Activated T-cell treated with anti-CD3 and anti-CD28 coated beads for 4 hours (primary cell): ENCODE results near the gene STARD9.
"Not testable (repeated sequence)": the region's sequence is repeated elsewhere in the genome, so short reads cannot be mapped to it uniquely, and the experiment has no call there.

Experiments used
- DNase-seq: peaks from one replicate; pipeline ENCODE4 v3.0.0-alpha.2; 2020

STARD9 gene

DNA sequence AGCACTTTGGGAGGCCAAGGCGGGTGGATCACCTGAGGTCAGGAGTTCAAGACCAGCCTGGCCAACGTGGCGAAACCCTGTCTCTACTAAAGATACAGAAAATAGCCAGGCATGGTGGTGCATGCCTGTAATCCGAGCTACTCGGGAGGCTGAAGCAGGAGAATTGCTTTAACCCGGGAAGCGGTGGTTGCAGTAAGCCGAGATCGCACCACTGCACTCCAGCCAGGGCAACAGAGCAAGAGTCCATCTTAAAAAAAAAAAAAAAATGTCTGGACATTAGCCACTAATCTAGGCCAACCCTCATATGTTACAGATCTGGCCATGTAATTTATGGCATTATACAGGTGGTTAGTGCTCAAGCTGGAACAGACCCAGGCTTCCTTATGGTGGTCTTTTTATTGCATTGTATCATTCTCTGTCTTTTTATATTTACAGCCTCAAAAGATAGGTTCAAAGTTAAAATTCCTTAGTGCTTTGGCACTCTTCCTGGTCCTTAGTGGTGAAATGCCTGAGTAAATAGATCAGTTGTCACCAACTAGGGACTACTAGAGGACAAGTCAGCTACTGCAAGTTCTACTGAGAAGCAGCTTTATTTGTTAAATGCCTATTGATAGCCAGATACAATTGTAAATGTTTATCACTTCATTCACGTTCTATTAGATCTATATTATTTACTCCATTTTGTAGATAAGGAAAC is 16.0 kb downstream of the STARD9 start:
- no peak for DNase-seq

DNA sequence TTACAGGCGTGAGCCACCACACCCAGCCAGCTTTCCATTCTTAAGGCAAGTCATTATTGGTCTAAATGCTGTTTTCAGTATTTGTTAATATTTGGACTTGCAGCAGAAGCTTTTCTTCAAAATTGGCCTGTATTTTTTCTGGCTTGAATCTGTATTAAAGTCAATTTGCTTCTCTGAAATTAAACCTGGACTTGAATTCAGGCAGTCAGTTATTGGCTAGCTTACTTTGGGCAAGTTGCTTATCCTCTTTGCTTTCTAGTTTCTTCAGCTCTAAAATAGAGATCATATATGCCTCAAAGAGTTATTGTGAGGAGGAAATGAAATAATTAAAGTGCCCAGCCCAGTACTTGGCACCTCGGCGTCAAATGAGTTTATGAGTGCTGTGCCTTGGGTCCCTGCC is 17.3 kb downstream of the STARD9 start:
- no peak for DNase-seq

DNA sequence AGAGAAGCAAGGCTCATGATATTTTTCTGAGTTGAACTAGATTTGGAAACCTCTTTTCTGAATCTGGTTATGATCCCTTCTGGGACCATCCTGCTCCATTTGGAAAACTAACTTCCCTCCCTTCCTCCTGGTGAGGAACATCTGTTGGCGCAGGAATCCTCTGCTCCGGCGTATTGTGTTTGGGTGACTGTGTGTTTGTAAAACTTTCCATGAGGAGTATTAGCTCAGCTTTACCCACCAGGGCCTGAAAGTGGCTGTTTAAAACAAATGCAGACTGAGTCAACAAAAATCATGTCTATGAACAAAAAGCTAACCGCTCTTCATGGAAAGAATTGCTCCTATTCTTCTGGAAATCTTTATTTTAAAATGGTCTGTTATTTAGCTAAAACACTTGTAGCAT is 17.7 kb downstream of the STARD9 start:
- DNase-seq = no peak

DNA sequence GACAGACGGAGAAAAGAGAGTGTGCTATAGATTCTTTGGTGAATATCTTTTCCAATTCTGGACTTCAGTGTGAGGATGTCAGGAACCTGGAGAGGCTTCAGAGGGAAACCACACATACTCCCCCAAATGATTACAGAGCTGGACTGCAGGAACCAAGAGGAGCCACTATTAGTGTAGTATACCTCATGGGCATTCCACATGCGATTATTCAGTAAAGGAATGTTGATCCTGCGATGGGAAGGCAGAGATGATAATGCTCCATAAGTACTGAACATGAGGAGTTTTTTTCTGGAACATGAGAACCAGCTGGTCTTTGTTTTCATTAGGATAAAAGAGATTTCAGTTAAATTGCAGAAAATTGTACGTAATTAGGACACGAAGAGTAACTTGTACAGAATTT is 18.7 kb downstream of the STARD9 start:
- DNase-seq = no peak

DNA sequence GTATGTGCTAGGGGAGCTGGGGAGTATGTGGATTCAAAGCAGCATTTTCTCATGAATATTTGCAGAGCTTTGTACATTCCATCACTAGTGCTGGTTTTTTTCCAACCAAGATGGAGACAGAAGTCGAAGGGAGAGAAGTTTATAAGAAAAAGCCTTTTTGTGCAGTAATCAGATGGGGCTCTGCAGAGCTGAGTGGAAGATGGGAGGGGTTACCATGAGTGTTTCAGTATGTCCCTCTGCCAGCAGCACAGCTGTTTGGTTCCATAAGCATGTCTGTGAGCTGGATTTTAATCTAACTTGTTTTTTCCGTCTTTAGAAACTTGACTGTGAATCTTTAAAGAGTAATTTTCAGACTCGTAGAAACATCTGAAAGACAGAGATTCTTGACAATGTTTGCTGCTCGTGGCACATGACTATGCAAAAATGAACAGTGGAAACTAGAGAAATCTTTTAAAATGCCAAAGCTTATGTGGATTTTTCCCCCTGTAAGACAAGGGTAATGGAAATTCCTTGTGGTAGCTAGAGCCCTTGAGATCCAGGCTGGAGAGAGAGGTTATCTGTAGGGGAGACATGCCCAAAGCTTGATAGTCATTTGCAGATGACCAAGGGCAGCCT is 20.3 kb downstream of the STARD9 start:
- DNase-seq = no peak

DNA sequence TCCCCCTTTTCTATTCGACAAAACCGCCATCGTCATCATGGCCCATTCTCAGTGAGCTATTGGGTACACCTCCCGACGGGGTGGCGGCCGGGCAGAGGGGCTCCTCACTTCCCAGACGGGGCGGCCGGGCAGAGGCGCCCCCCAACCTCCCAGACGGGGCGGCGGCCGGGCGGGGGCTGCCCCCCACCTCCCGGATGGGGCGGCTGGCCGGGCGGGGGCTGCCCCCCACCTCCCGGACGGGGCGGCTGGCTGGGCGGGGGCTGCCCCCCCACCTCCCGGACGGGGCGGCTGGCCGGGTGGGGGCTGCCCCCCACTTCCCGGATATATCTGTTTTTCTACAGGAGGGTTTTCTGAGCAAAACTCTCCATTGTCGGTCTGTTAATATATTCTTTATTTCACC is 25.9 kb downstream of the STARD9 start:
- not testable (repeated sequence) for DNase-seq

DNA sequence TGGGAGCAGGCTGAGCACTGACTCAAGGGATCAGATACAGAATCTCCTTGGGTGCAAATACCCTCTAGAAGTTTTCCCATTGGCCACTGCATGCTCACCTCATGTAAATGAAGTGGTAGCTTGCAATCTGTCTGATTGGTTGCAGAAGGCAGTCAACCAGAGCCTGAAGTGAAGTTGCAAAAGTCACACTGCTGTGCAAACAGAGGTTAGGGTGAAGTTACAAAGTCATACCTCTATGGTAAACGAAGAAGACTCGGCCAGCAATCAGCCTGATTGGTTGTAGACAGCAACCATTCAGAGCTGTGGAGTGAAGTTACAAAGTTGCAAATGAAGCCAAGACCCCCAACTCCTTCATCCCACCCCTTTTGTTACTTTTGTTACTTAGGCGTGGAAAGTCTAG is 27.1 kb downstream of the STARD9 start:
- no peak for DNase-seq

DNA sequence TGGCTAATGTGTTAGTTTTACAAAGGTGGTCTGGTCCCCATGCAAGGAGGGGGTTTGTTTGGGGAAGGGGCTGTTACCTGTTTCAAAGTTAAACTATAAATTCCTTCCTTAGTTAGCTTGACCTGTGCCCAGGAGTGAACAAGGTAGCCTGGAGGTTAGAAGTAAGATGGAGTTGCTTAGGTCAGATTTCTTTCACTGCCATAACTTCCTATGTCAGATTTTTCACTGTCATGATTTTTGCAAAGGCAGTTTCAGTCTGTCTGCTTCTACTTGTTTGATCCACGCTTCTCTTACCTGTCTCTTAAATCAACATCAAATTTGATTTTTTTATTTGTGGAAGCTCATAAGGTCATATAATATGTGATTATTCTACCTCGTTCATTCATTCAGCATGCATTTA is 28.6 kb downstream of the STARD9 start:
- no peak for DNase-seq

DNA sequence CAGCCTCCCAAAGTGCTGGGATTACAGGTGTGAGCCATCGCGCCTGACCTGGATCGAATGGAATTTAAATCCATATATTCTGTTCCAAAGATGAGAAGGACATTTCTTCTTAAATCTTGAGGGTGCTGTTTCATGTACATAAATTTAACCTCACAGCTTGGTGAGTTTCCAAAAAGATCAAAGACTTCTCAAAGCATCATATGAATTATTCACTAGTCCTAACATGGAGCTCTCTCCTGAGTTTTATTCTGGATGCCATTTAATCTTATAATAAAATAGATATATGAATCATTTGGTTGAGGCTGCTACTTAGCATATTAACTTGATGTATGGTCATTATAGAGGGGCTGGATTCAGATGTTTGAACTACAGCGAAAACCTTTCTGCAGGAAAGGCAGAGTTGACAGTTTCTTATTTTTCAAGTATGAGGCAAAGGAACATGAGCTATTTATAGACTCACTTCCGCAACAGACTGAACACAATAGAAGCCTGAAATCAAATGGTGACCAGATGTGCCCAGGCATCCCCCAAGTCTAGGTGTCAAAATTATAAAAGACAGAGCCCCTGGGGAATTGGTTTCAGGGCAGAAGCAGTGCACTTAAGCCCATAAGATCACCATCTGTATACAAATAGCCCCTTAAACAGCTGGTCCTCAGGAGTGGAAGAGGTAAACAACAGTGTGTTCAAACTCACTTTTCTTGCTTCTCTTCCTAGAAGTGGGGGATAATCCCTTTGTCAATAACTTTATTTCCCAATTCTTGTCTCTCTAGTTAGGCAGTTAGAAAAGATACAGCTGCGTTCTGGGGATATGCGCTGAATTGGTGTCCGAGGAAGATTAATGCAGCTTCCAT is 29.7 kb downstream of the STARD9 start:
- no peak for DNase-seq

DNA sequence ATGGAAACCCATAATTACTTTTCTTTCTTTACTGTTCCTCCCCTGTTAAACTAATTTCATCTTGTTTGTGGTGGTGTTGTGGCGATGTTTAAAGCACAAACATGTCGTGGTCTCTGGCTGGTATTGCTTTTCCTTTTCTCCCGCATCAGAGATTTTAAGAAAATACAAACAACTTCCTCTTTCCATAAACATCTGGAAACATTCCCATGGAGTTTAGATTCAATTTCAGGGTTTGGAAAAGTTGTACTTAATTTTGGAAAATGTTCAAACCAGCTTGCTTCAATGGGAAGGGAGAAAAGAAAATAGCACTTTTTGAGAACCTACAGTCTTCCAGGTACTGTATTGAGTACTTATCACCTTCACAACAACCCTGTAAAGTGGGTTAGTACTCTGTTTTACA is 30.4 kb downstream of the STARD9 start:
- DNase-seq = no peak

DNA sequence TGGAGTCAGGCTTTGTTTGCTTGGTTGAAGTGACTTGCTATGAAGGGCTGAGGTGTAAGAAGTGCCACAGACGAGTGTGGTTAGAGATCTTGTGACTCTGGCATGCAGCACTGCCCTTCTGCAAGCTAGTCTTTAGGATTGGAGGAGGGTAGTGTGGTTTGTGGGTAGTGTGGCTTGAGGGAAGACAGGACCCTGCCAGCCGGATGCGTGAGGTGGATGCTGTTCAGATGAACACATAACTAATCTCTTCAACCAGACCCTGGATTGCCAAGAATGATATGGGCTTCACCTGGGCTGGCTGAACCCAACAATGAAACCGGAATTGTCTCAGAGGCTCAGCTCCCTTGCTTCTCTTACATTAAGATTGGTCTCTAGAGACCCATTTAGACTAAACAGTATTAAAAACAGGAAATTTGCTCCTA is 32.7 kb downstream of the STARD9 start:
- DNase-seq = no peak

DNA sequence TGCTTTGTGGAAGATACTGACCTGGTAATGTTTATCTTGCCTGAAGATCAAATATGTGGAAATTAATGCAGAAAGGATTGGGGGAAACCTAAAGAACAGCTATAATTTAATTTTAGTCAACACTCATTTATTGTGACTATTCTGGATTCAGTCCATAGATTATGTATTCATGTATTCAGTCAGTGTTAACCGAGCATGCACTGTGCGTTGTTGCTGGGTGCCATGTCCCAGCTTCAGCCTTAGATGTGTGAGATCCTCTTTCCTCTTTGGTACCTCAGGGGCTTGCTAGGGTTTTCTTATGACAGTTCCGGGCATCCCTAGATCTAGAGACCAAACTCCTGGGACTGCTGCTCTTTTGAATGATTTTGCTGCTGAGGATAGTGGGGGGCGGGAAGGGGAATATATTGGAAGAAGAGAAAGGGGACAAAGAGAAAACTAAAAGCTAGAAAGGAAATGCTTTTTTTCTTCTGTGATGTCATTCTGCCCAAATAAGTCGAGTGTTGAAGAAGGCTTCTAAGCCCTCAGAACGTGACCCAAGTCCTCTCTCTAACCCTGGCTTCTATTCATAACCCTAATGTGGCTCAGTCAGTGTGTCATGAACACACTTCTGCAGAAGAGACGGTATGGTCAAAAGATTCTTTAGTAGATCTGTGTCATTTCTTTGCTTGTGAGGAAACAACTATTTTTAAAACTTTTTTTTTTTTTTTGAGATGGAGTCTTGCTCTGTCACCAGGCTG is 33.5 kb downstream of the STARD9 start:
- DNase-seq = no peak

DNA sequence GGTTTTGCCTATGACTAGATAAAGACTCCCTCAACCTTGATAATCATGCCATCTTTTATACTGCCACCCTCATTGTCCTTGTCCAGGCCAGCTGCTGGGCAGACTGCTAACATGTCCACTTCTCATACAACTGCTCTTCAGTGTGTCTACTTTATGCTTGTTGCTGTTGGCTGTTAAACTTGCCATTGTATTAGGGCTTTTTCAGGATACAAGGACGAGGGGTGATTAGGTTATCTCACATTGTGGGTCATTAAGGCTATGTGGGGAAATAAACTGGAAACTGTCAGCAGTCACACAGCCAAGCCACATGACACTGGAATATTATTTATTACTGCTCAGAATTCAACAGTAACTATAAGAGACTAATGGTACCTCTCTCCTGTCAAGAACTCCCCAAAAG is 36.1 kb downstream of the STARD9 start:
- DNase-seq = no peak

DNA sequence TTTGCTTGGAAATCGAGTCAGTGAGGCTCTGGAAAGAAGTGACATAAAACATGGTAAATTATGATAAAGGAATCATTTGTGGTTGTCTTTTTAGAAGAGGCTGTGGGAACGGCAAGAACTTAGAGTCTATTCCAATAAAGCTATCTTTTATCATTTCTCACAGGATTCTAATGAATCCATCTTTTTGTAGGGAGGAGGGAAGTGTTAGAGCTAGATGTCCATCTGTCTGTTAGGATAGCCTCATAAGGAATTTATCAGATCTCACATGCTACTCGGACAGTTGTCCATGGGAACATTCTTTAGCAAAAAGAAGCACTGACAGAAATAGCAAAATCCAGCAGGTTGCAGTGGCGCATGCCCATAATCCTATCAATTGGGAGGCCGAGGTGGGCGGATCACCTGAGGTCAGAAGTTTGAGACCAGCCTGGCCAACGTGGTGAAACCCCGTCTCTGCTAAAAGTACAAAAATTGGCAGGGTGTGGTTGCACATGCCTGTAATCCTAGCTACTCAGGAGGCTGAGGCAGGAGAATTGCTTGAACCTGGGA is 37.0 kb downstream of the STARD9 start:
- DNase-seq = no peak

DNA sequence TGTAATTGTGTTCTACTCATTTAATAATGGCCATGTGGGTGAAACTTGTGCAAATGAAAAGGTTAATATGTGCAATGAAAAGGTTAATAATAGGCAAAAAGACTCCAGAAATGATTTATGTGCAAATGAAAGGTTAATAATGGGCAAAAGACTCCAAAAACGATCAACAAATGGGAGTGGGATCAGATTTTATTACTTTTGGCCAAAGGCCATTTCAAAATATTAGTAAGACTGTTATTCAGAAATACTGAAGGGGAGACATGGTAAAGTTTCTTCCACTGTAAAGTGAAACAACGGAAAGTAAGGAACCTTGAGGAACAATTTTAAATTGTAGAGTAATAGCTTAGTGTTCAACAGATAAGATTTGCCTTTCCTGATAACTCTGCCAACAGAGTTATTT is 40.7 kb downstream of the STARD9 start:
- no peak for DNase-seq

DNA sequence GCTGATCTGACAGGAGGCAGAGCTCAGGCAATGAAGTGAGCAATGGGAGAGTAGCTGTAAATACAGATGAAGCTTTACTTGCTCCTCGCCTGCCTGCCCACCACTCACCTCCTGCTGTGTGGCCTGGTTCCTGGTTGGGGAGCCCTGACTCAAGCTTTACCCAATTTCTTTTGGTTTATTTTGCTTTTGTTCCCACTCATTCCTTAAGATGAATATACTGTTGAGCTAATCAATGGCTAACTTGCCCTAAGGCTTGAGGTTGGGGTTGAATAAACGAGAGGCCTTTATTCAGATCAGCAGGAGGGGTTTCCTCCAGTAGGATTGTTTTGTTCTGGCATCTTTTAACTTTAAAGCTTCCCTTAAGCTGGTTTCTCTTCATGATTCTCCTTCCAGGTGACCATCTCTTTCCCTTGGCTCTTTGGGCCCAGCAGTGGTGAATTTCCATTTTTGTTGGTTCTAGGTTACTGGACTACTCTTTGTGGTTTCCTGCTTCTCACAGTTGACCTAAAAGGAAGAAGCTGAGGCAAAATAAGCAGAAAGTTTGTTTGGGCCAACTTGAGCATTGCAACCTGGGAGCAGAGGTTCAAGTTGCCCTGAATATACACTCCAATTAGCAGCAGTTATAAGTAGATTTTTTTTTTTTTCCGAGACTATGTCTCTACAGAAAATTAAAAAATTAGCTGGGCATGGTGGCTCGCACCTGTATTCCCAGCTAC is 44.4 kb downstream of the STARD9 start:
- DNase-seq = no peak

DNA sequence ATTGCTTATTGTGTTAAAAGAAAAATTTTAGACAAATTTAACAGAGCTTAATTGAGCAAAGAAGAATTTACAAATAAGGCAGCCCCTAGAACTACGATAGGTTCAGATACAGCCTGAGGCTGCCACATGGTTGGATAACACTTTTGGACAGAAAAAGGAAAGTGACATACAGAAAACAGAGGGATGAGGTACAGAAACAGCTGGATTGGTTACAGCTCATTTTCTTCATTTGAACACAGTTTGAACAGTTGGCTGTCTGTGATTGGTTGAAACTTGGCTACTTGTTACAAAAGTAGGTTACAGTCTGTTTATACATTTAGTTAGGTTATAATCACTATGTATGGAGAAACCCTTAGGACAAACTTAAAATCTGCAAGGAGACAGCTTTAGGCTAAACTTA is 46.0 kb downstream of the STARD9 start:
- DNase-seq = no peak

DNA sequence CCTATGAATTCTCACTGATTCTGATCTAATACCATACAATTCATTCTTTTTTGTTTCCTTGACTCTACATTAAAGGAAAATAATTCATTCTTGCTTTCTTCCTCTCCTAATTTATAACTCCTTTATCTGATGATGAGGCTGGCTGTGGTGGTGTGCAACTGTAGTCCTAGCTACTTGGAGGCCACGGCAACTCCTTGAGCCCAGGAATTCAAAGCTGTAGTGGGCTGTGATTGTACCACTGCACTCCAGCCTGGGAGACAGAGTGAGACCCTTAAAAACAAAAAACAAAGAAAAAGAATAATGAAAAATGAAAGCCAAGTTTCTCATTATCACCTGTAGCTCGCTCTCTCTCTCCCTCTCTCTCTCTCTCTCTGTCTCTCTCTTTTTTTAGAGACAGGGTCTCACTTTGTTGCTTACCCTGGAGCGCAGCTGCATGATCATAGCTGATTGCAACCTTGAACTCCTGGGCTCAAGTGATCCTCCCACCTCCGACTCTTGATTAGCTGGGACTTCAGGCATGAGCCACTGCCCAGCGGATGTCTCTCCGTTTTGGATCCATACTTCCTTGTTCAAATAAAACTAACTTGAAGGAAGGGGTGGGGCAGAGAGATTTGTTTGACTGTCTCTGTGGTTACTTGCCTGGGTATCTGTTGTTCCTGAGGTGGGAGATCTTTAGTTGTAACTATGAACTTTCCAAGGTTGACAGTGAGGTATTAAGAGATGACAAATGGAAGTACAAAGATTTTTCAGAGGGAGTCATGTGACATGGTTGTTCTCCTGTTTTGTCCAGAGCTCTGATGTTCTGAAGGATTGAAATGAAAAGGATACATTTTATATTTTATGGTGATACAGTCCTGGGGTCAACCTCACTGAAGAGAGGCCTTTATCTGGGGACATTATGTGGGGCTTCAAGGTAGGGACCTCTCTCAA is 46.9 kb downstream of the STARD9 start:
- no peak for DNase-seq

DNA sequence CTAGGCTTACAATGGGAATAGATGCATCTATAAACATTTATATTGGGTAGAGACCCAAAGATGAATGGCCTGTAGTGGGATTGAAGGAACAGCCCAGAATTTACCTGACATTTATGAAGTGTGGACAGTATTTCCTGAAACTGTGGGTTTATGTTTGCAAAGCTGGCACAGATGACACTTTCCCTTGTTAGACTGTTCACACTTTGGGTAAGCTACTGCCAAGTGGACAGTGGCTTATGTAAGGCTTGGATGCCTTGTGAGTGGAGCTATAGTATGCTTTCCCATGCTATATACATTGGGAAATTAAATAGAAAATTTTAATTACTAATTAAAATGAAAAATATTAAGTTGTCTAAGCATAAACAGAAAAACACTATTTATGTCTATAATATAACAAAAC is 48.5 kb downstream of the STARD9 start:
- DNase-seq = no peak

DNA sequence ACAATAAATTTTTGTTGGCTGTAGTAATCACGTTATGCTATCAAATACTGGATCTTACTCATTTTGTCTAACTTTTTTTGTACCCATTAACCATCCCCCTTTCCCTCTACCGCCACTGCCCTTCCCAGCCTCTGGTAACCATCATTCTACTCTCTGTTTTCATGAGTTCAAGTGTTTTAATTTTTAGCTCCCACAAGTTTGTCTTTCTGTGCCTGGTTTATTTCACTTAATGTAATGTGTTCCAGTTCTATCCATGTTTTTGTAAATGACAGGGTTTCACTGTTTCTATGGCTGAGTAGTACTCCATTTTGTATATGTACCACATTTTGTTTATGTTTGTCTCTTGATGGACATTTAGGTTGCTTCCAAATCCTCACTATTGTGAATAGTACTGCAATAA is 52.1 kb downstream of the STARD9 start:
- DNase-seq = no peak

DNA sequence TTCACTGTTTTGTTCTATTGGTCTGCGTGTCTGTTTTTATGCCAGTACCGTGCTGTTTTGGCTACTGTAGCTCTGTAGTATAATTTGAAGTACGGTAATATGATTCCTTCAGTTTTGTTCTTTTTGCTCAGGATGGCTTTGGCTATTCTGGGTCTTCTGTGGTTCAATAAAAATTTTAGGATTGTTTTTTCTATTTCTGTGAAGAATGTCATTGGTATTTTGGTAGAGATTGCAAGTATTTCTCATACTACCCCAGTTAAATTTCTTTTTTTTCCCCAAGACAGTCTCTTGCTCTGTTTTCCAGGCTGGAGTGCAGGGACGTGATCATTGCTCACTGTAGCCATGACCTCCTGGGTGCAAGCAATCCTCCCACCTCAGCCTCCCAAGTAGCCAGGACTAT is 53.4 kb downstream of the STARD9 start:
- DNase-seq = no peak
